ENCODE measurements around the gene GOLM1.

- no peak for TF ChIP-seq CTCF (IDR thresholded peaks at IDR 0.05; ENCODE audit: low read depth, low read length)
- TF ChIP-seq EZH2phosphoT487 (IDR thresholded peaks at IDR 0.05; ENCODE audit: low read depth): no peak
Measured at GRCh38 chr9:86036555-86036954, 62.8 kb downstream of the GOLM1 start.
